ENCODE measurements around the gene LRMDA.

- TF ChIP-seq RAD21 (IDR thresholded peaks at IDR 0.05; ENCODE audit: low read depth) (no peak), REST (IDR thresholded peaks at IDR 0.05; ENCODE audit: low read depth) (no peak), TCF12 (IDR thresholded peaks at IDR 0.05; ENCODE audit: low read depth) (no peak), ZBTB7A (IDR thresholded peaks at IDR 0.05; ENCODE audit: low read depth) (no peak), CEBPB (IDR thresholded peaks at IDR 0.05) (no peak), YY1 (IDR thresholded peaks at IDR 0.05; ENCODE audit: low read depth) (no peak), TAF1 (IDR thresholded peaks at IDR 0.05; ENCODE audit: low read depth) (no peak), FOXM1 (IDR thresholded peaks at IDR 0.05; ENCODE audit: borderline replicate concordance, low read depth) (no peak), TEAD4 (IDR thresholded peaks at IDR 0.05) (no peak), CREB1 (IDR thresholded peaks at IDR 0.05; ENCODE audit: low read depth) (no peak)
Measured at GRCh38 chr10:75612904-75613684, 181.7 kb downstream of the LRMDA start.

Data from Ishikawa (cell line).